Measurements from ENCODE around the gene MITF. TPM values are rescaled to one million over a fixed set of nuclear protein-coding genes. Genes with fewer than 3 reads are reported as not detected.
A peak's percentile ranks its signal among the peaks of the same experiment; 100 is the strongest.

Gene MITF
- total and polyA plus RNA-seq, 2 of the 4 experiments (the other 2 are of a cell fraction) = 6.5 to 16.7 TPM

DNA sequence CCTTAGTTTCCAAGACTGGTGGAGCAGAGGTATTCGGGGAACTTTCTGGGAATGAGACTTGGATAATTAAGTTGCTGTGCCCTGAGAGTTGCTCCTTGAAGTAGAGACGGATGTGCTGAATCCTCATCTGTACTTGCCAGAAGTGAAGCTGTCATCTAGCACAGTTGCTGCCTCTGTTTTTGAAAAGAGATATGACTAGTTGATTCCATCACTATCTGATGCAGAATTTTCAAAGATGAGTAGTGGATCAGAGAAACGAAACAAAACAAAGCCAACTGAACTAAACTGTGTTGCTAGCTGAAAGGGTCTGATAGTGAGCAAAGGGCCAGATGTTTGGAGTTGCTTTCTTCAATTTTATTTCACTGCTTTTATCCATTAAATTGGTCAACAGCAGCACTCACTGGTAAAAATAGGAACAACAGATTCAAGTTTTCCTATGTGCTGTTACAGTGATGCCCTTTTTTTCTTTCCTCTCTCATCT is 52.7 kb downstream of the MITF start:
- intact Hi-C loops (cut with micrococcal nuclease) (loop anchor here (1.0 to 5.0 kb wide), 5 partner anchors 63 to 485 kb away; no protein-coding TSS in a partner anchor), in situ Hi-C loops (cut with MboI; ENCODE audit: low sequenced_read_pairs) (loop anchor here (5.0 kb wide), 1 partner anchor 100 kb away; no protein-coding TSS in a partner anchor), dilution Hi-C loops (cut with HindIII; ENCODE audit: low sequenced_read_pairs, unreplicated experiment) (no loop called here)
- no peak overlapping the region for H2AK9ac ChIP-seq (replicated peaks; ENCODE audit: low read depth, low read length, poor library complexity)
- POLR2A ChIA-PET (ENCODE audit: unreplicated experiment) = no interaction called here
- peak overlapping the region; percentile 36; the same call in 1 of the 2 replicates for H3K23ac ChIP-seq (ENCODE audit: low read depth, low read length)
- H3K4me2 ChIP-seq (ENCODE audit: low read depth, low read length) = peak overlapping the region; percentile 83
- H3K4me3 ChIP-seq (ENCODE audit: insufficient read depth, low read depth, low read length) = no peak overlapping the region
- H4K91ac ChIP-seq (ENCODE audit: insufficient read depth, low read depth, low read length) = peak overlapping the region; percentile 71
- peak overlapping the region; percentile 17; the same call in 1 of the 3 replicates for H2BK15ac ChIP-seq (ENCODE audit: low read depth, low read length)
- peak overlapping the region; percentile 19 to 52; a peak in 1 of 4 replicates for H4K8ac ChIP-seq (ENCODE audit: low read depth in 2 of 2, low read length in 2 of 2)
- H2BK5ac ChIP-seq (ENCODE audit: low read depth, low read length, poor library complexity, severe bottlenecking) = peak overlapping the region; percentile 72
- no CpG with 5 or more reads among the region's 3 CpGs for WGBS, 2 experiments (ENCODE audit: extremely low coverage in 2 of 2, insufficient read length in 1 of 2)
- CTCF ChIA-PET = interaction anchor here (0.6 to 2.7 kb wide), 15 partner anchors 16 to 459 kb away, joined by 3 to 16 read pairs (median 5); no protein-coding TSS in a partner anchor
- no peak overlapping the region for H2AFZ ChIP-seq (replicated peaks; ENCODE audit: low read length, poor library complexity)
- BruUV-seq (replicated peaks) = no TSS peak
- ATAC-seq (ENCODE audit: low read depth) (peak; percentile 70), DNase-seq (peak; percentile 72)
- H3K14ac ChIP-seq (replicated peaks; ENCODE audit: low read depth, low read length) = no peak overlapping the region; the same call in 1 of the 2 replicates
- H3K9me3 ChIP-seq (ENCODE audit: control insufficient read depth, insufficient read depth, low read length) = no peaks in the 10 kb centered on the region
- H3K4ac ChIP-seq (ENCODE audit: low read depth, low read length) = peak overlapping the region; percentile 49; the same call in 1 of the 2 replicates
- H3K27ac ChIP-seq (ENCODE audit: insufficient read depth, low read length) = peak overlapping the region; percentile 83; the same call in 1 of the 2 replicates
- H3K56ac ChIP-seq (ENCODE audit: extremely low read depth, insufficient read depth, low read length) = peak overlapping the region; percentile 18; the same call in 1 of the 2 replicates
- H3K27me3 ChIP-seq (ENCODE audit: control insufficient read depth, insufficient read depth, low read length) = no peaks in the 10 kb centered on the region
- H3K18ac ChIP-seq (ENCODE audit: low read depth, low read length) = peak overlapping the region; percentile 93
- no peaks in the 10 kb centered on the region for H4K20me1 ChIP-seq (ENCODE audit: insufficient read depth, low read length)
- H2BK20ac ChIP-seq (ENCODE audit: low read depth, low read length) = peak overlapping the region; percentile 71
- peak overlapping the region; percentile 81 for H4K5ac ChIP-seq (ENCODE audit: low read depth, low read length)
- no peaks in the 10 kb centered on the region for H3K36me3 ChIP-seq (ENCODE audit: control insufficient read depth, insufficient read depth, low read length)
- H3K4me1 ChIP-seq (ENCODE audit: control insufficient read depth, insufficient read depth, low read length) = peaks cover 15% of the 10 kb centered on the region
- peak overlapping the region; percentile 53 for H2BK120ac ChIP-seq (ENCODE audit: low read depth, low read length)
- H3K79me1 ChIP-seq (ENCODE audit: low read depth in 1 of 2, low read length in 2 of 2) = peaks cover 17 to 21% of the 10 kb centered on the region in 2 experiments
- H3K9ac ChIP-seq (ENCODE audit: low read depth, low read length) = peak overlapping the region; percentile 38
- peaks cover 2% of the 10 kb centered on the region for H3K9me1 ChIP-seq (ENCODE audit: insufficient read depth, low read length)
- peak overlapping the region; percentile 31 for H2AK5ac ChIP-seq (ENCODE audit: low read depth, low read length)
- TF ChIP-seq MXI1 (IDR thresholded peaks at IDR 0.05; ENCODE audit: borderline replicate concordance, low read depth, low read length) (no peak), NFE2L2 (IDR thresholded peaks at IDR 0.05; ENCODE audit: low read depth, low read length) (no peak), RFX5 (IDR thresholded peaks at IDR 0.05; ENCODE audit: low read depth, low read length) (no peak), BHLHE40 (IDR thresholded peaks at IDR 0.05; ENCODE audit: low read depth, low read length) (no peak), RAD21 (IDR thresholded peaks at IDR 0.05; ENCODE audit: low read length) (peak; percentile 83), POLR2A (IDR thresholded peaks at IDR 0.05; ENCODE audit: low read depth, low read length) (no peak), SMC3 (IDR thresholded peaks at IDR 0.05; ENCODE audit: low read depth, low read length) (peak; percentile 74), CEBPB (IDR thresholded peaks at IDR 0.05; ENCODE audit: low read depth, low read length) (no peak), CHD1 (IDR thresholded peaks at IDR 0.05; ENCODE audit: low read depth, low read length) (no peak), FOS (IDR thresholded peaks at IDR 0.05; ENCODE audit: low read depth, low read length) (no peak), RCOR1 (IDR thresholded peaks at IDR 0.05; ENCODE audit: insufficient replicate concordance, low read length) (no peak), MAFK (IDR thresholded peaks at IDR 0.05; ENCODE audit: low read depth, low read length) (no peak)
- TF ChIP-seq, protein P1, sequence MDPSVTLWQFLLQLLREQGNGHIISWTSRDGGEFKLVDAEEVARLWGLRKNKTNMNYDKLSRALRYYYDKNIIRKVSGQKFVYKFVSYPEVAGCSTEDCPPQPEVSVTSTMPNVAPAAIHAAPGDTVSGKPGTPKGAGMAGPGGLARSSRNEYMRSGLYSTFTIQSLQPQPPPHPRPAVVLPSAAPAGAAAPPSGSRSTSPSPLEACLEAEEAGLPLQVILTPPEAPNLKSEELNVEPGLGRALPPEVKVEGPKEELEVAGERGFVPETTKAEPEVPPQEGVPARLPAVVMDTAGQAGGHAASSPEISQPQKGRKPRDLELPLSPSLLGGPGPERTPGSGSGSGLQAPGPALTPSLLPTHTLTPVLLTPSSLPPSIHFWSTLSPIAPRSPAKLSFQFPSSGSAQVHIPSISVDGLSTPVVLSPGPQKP (IDR thresholded peaks at IDR 0.05; ENCODE audit: borderline replicate concordance, low read depth, low read length) = no peak
- TF ChIP-seq, protein P2, sequence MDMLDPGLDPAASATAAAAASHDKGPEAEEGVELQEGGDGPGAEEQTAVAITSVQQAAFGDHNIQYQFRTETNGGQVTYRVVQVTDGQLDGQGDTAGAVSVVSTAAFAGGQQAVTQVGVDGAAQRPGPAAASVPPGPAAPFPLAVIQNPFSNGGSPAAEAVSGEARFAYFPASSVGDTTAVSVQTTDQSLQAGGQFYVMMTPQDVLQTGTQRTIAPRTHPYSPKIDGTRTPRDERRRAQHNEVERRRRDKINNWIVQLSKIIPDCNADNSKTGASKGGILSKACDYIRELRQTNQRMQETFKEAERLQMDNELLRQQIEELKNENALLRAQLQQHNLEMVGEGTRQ (IDR thresholded peaks at IDR 0.05; ENCODE audit: low read depth, low read length) = no peak
- TF ChIP-seq, protein P3, sequence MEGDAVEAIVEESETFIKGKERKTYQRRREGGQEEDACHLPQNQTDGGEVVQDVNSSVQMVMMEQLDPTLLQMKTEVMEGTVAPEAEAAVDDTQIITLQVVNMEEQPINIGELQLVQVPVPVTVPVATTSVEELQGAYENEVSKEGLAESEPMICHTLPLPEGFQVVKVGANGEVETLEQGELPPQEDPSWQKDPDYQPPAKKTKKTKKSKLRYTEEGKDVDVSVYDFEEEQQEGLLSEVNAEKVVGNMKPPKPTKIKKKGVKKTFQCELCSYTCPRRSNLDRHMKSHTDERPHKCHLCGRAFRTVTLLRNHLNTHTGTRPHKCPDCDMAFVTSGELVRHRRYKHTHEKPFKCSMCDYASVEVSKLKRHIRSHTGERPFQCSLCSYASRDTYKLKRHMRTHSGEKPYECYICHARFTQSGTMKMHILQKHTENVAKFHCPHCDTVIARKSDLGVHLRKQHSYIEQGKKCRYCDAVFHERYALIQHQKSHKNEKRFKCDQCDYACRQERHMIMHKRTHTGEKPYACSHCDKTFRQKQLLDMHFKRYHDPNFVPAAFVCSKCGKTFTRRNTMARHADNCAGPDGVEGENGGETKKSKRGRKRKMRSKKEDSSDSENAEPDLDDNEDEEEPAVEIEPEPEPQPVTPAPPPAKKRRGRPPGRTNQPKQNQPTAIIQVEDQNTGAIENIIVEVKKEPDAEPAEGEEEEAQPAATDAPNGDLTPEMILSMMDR (conservative IDR thresholded peaks at IDR 0.05; ENCODE audit: low read depth, low read length) = peak; percentile 71

Data from IMR-90 (cell line).